Activated CD8-positive, alpha-beta memory T cell treated with anti-CD3 and anti-CD28 coated beads, Interleukin-2, amount 50 U/mL, for 24 hours (primary cell): Measurements from ENCODE around the gene FHOD1.

Source experiments
- DNase-seq: peaks from one replicate; pipeline ENCODE4 v3.0.0-alpha.2; 2020; ENCODE audit errors: extremely low read depth

Gene FHOD1

DNA sequence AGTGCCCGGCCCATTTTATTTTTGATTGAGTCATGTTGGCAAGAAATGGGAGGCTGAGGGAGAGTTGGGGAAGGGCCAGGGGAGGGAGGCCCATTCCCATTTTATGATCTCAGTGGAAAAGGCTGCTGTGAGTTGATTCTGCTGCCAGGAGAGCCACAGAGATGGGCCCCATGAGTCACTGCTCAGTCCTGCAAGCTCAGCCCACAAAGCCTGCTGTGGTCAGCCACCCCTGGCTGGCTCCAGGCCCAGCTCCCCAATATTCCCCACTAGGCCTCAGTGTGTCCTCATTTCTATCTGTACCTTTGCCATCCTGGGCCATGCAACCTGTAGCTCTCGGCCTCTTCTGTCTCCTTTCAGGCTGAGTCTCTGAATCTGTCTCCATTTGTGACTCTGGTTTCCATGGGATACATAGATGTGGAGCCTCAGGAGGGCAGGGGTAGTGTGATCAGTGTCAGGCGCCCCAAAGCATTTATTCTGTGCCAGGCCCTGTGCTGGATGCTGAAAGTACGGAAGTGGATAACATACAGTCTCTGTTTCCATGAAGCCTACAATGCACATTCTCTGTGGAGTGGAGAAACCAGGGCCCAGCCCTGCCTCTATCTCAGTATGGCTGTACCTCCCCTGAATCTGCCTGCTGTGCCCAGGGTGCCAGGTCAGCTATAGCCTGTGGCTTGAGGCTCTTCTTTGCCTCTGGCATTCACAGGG lies 30.2 kb upstream of the FHOD1 start:
- DNase-seq, result no peak

- no peak for DNase-seq
Measured at GRCh38 chr16:67275321-67275720, 28.0 kb upstream of the FHOD1 start.

GRCh38 chr16:67271446-67271845 lies 24.2 kb upstream of the FHOD1 start:
- DNase-seq, result no peak

DNA sequence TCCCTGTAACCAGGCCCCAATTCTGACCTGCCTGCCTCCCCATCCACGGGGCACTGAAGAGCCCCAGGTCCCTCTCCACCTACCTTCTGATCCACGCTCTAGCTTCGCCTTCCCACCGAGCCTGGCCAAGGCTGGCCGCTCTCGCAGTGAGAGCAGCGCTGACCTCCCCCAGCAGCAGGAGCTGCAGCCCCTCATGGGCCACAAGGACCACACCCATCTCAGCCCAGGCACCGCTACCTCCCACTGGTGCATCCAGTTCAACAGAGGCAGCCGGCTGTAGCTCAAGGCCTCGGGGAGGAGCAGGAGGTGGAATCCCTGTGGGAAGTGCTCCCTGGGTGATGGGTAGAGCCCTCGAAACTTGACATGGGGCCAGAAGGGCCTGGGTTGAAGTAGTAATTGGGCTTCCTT lies 23.7 kb upstream of the FHOD1 start:
- no peak for DNase-seq

- no peak for DNase-seq
Measured at GRCh38 chr16:67269766-67270165, 22.5 kb upstream of the FHOD1 start.

GRCh38 chr16:67268136-67268579 lies 20.9 kb upstream of the FHOD1 start:
- DNase-seq, result no peak

- DNase-seq, result no peak
Measured at GRCh38 chr16:67265834-67266233, 18.6 kb upstream of the FHOD1 start.

GRCh38 chr16:67264866-67265265 lies 17.6 kb upstream of the FHOD1 start:
- no peak for DNase-seq

- DNase-seq, result no peak
Measured at GRCh38 chr16:67264277-67264676, 17.0 kb upstream of the FHOD1 start.

DNA sequence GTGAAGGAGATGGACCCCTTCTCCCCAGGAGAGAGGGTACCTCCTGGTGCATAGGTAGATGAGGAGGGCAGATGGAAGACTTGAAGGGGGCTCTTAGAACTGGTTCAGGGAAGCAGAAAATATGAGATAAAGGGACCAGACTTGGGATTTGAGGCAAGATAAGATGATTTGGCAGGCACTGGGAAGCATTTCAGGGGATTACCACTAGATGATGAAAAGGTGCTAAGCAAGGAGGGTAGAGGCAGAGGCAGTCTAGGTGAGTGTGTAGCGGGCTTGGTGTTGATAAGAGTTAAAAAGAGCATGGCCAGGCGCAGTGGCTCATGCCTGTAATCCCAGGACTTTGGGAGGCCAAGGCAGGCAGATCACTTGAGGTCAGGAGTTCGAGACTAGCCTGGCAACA lies 15.9 kb upstream of the FHOD1 start:
- DNase-seq, result no peak

DNA sequence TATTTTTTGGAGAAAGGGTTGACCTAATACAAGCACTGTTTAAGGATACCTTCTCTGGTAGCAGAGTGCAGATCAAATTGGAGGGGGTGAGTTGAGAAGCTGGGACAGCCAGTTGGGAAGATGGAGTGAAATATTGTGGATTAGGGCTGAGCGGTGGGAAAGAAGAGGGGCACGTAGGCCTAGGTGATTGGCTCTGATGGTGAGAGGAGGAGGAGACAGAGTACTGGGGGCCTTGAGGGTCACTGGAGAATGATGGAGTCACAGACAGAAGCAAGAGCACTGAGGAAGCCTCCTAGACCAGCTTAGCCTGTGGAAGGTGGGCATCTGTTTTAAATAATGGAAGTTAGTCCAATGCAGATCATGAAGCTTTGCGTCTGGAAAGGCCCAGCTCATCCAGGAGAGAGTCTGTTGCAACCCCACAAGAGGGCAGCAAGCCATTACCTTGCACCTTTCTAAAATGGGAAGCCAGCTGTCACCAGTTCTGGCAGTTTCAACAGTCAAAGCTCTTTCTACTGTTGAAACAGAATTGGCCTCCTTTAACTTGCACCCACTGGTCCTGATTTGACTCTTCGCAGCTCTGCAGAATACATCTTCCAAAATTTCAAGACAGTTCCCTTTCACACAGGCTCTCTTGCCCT lies 13.3 kb upstream of the FHOD1 start:
- DNase-seq, result no peak

DNA sequence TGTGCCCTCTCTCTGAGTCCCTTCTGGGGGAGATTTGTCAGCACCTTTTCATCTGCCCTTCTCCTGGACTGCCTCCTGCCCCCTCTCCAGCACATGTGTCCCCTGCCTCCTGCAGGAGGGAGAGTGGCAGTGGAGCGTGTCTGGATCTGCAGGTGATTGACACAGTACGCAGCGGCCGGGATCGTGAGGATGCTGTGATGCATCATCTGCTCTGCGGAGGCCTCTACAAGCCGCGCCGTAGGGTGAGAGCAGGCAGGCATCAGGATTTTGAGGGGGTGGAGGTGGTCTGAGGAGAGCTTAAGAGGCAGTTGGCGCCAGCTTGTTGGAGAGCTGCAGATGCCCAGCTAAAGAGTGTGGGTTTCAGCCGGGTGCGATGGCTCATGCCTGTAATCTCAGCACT lies 12.4 kb upstream of the FHOD1 start:
- DNase-seq, result no peak

GRCh38 chr16:67258161-67258835 lies 11.0 kb upstream of the FHOD1 start:
- DNase-seq, result no peak

GRCh38 chr16:67257486-67258160 lies 10.3 kb upstream of the FHOD1 start:
- DNase-seq, result no peak

- DNase-seq, result no peak
Measured at GRCh38 chr16:67256701-67257230, 9.5 kb upstream of the FHOD1 start.

- DNase-seq, result no peak
Measured at GRCh38 chr16:67255553-67256221, 8.4 kb upstream of the FHOD1 start.

DNA sequence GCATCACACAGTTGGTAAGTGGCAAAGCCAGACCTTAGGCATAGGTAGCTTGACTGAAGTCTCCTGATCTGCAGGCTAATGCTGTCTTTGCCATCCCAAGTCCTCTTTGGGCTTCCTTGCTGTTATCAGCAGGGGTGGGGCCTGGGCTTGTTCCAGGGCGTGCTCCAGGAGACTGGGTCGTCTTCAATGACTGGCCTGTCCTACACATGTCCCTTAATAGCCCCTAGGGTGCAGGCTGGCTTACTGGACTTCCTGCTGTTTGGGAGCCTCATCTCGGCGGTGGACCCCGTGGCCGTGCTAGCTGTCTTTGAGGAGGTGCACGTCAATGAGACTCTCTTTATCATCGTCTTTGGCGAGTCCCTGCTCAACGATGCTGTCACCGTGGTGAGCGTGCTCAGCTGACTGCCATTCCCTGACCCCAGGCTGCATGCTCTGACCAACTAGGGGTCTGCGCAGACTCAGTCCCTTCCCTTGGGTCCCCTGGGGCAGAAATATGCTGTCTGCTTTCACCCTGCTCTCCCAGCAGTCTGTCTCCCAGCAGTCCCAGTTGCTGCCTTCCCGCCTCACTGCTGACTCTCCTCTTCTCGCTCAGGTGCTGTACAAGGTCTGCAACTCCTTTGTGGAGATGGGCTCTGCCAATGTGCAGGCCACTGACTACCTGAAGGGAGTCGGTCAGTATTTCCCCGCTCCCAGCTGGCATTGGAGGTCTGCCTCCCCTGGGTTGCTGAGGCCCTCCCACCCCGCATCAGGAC lies 7.7 kb upstream of the FHOD1 start:
- no peak for DNase-seq

DNA sequence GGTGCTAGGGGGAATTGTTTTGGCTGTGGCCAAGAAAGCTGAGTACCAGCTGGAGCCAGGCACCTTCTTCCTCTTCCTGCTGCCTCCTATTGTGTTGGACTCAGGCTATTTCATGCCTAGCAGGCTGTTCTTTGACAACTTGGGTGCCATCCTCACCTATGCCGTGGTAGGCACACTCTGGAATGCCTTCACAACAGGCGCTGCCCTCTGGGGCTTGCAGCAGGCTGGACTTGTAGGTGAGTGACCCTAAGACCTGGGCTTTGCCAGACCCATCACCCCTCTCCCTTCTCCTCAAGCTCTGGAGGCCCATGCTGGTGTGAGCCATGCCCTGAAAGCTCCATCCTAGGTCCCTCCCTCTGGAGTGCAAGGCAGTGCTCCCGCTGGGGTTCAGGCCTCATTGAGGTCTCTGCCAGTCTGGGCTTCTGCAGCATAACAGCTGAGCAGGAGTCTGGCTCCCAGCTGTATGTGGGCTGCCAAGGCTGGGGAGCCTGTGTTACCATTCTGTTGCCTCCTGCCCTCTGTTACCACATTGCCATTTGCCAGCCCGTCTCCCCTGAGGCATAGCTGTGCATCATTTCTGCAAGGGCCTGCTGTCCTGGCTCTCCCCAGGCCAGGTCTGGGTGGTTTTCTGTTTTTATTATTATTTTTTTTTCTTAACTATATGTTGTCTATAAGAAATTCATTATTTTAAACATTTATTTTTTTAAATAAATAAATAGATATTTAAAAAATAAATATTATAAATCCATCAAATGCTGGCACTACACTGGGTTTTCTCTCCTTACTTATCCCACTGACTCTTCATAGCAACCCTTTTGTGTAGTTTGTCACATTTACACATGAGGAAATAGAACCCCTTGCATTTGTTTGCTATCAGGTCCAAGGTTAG lies 5.6 kb upstream of the FHOD1 start:
- no peak for DNase-seq

- no peak for DNase-seq
Measured at GRCh38 chr16:67250045-67250327, 2.7 kb upstream of the FHOD1 start.
